Measurements from ENCODE around the gene ANXA2R.
"Not testable (repeated sequence)": the region's sequence is repeated elsewhere in the genome, so short reads cannot be mapped to it uniquely, and the experiment has no call there.

Gene ANXA2R

DNA sequence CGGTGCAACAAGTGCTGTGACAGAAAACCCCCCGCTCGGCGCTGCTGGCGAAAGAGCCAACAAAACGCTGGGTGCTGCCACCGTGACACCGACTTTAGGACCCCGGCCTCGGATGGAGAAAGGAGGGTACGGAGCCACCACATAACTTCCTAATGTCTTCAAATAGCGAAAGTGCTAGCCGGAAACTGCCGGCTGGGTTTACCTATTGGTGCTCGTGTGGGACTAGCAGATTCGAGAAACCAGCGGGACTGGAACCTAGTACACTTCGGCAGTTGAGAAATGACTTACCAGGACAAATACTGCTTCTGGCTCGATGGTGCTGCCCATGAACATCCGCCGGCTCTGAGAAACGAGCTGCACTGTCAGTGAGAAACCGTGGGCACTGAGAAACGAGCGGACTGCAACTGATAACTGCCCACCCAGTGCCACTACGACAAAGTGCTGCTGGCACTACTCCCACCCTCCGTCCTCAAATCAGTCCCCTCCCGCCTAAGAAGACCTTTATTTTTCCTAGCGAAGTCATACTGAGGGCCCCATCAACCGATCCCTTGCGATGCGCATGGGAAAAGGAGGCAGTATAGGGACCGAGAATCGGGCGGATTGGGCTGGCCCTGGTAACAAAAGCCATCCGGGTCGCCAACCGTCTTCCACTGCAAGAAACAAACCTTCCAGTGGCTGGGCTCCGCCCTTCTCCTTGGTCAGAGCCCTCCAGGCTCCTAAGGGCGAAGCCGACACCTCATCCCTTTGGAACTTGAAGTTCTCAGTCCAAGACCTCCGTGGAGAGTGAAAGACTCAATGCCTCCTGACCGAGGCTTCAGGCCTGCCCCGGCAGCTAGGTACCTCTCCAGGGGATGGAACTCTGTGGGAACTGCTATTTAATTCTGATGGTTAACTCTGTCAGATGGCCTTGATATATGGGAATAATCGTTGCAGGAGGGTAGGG lies 27.0 kb upstream of the ANXA2R start:
- DNase-seq (peak; percentile 90), ATAC-seq (peak; percentile 61)
- peak overlapping the region; percentile 99 for H3K27ac Mint-ChIP-seq
- peaks cover 31% of the 10 kb centered on the region for H3K4me1 Mint-ChIP-seq
- peaks cover 14% of the 10 kb centered on the region for H3K36me3 Mint-ChIP-seq (ENCODE audit: low read depth)
- peak overlapping the region; percentile 95 for H3K4me3 Mint-ChIP-seq
- H3K9me3 Mint-ChIP-seq, result no peaks in the 10 kb centered on the region
- no peaks in the 10 kb centered on the region for H3K27me3 Mint-ChIP-seq

DNA sequence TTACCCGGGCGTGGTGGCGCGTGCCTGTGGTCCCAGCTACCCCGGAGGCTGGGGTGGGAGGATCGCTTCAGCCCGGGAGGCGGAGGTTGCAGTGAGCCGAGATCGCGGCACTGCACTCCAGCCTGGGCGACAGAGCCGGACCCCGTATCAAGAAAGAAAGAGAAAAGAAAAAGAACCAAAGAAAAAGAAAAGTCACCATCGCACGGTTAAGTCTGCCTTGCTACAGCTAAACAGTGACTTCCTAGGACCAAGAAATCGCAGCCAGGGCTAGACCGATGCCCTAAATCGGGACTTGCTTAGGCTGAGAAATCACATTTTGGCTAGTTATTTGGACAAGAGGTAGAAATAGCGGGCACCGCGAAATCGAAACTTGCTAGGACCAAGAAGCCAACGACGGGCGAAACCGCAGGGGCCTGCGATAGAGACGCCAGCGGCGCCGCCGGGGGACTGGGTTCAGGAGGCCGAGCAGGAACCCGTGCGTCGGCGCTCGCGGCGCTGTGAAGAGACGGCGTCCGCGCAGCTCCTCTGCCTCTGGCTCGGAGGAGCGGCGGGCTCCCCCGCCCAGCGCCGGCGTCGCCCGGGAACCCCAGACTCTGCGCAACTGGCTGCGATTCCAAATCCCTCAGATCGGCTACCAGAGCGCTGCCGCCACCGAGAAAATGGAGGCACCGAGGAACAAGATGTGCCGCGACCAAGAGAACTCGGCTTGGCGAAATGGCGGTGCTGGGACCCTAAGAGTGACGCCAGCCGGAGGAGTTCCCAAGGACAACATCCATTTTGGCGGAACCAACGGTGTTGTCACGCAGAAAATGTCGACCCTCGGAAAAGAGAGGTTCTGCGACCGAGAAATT lies 26.1 kb upstream of the ANXA2R start:
- ATAC-seq (peak; percentile 48), DNase-seq (peak; percentile 74)
- Mint-ChIP-seq H3K9me3 (no peaks in the 10 kb centered on the region), H3K27ac (peak overlapping the region; percentile 99), H3K4me1 (peaks cover 31% of the 10 kb centered on the region), H3K27me3 (no peaks in the 10 kb centered on the region), H3K36me3 (ENCODE audit: low read depth) (peaks cover 14% of the 10 kb centered on the region), H3K4me3 (peak overlapping the region; percentile 95)

DNA sequence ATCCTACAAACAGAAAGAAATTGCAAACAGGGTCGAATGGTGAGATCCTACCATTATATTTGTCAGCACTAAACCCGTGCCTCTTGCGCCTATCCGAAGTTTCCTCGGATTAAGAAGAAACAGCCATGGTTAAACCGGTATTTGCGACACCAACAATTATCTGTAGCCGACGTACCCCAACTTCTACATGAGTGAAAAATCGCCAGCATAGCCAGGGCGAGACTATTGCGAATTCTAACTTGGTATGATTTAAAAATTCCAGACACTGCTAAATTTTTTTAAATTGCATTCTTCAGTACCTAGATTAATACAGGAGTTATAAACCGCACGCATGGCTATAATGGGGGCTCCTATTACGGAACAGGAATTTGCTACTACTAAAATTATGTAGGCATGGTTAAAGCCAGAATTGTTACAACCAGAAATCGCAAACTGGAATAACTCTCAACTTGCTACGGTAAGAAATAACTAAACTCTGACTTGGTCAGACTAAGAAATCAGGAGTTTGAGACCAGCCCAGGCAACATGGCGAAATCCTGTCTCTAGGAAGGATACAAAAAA lies 25.3 kb upstream of the ANXA2R start:
- DNase-seq (no peak), ATAC-seq (no peak)
- Mint-ChIP-seq H3K27ac (peak overlapping the region; percentile 99), H3K27me3 (no peaks in the 10 kb centered on the region), H3K4me3 (peak overlapping the region; percentile 95), H3K36me3 (ENCODE audit: low read depth) (peaks cover 9% of the 10 kb centered on the region), H3K4me1 (peaks cover 29% of the 10 kb centered on the region), H3K9me3 (no peaks in the 10 kb centered on the region)

DNA sequence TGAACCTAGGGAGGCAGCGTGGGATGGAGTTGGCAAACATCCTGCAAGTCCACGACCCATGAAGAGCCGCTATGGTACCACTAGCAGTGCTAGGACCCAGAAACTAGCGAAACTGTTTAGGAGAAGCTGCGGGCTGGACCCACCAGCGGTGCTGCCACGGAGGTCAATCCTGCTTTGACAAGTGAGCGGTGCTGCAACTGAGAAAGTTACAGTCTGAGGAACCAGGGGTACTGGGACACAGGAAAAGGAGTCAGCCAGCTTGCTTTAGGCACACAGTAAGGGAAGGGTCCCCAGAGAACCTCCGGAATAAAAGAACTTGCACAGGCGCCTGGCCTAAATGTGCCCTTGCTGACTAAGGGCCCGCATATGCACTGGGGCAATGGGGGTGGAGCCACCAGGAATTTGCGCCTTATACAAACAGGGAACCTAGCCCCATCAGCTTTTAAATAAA lies 23.6 kb upstream of the ANXA2R start:
- H3K27ac Mint-ChIP-seq, result no peak overlapping the region
- no peaks in the 10 kb centered on the region for H3K27me3 Mint-ChIP-seq
- ATAC-seq, result no peak
- H3K36me3 Mint-ChIP-seq (ENCODE audit: low read depth), result peaks cover 5% of the 10 kb centered on the region
- H3K9me3 Mint-ChIP-seq, result peaks cover 8% of the 10 kb centered on the region
- H3K4me1 Mint-ChIP-seq, result peaks cover 20% of the 10 kb centered on the region
- DNase-seq, result no peak
- peak overlapping the region; percentile 26 for H3K4me3 Mint-ChIP-seq

DNA sequence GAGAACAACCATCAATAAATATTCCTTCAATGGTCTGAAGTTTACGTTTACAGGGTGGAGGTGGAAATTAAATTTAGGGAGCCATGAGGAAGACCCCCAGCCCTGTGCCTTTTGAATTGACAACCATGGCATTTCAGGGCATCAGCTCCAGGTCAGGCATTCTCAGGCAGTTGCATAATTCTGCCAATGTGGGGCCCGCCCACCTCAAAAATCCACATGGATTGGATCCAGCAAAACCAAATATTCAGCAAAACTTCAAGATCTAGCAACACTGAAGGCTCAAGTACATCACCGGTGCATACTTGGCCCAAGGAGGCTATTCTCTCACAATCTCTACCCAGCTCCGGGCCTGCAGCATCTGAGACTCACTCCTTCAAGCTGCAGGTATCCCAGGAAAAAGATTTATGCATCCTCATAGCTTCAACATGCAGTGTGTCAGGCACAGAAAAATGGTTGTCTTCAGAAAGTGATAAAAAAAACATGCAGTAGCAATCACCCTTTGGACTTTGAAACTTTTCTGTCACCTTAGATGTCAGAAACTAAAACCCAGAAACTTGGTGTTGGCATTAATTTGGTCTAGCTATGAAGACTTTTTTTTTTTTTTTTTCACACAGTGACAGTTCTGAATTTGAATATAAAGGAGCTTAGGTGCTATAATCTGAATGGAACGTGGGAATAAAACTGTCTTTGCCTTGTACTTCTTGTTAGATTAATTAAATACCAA lies 21.4 kb upstream of the ANXA2R start:
- no peaks in the 10 kb centered on the region for H3K27me3 Mint-ChIP-seq
- peaks cover 12% of the 10 kb centered on the region for H3K9me3 Mint-ChIP-seq
- H3K27ac Mint-ChIP-seq, result no peak overlapping the region
- peaks cover 10% of the 10 kb centered on the region for H3K4me1 Mint-ChIP-seq
- no peak for ATAC-seq
- no peak overlapping the region for H3K4me3 Mint-ChIP-seq
- H3K36me3 Mint-ChIP-seq (ENCODE audit: low read depth), result peaks cover 3% of the 10 kb centered on the region
- DNase-seq, result no peak

DNA sequence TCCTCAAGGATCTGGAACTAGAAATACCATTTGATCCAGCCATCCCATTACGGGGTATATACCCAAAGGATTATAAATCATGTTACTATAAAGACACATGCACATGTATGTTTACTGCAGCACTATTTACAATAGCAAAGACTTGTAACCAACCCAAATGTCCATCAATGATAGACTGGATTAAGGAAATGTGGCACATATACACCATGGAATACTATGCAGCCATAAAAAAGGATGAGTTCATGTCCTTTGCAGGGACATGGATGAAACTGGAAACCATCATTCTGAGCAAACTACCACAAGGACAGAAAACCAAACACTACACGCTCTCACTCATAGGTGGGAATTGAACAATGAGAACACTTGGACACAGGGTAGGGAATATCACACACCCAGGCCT lies 19.9 kb upstream of the ANXA2R start:
- H3K27me3 Mint-ChIP-seq, H3K27ac Mint-ChIP-seq, ATAC-seq, DNase-seq, H3K4me3 Mint-ChIP-seq, H3K4me1 Mint-ChIP-seq: not testable (repeated sequence)
- H3K36me3 Mint-ChIP-seq (ENCODE audit: low read depth), result peaks cover 12% of the 10 kb centered on the region
- H3K9me3 Mint-ChIP-seq, result peaks cover 12% of the 10 kb centered on the region

DNA sequence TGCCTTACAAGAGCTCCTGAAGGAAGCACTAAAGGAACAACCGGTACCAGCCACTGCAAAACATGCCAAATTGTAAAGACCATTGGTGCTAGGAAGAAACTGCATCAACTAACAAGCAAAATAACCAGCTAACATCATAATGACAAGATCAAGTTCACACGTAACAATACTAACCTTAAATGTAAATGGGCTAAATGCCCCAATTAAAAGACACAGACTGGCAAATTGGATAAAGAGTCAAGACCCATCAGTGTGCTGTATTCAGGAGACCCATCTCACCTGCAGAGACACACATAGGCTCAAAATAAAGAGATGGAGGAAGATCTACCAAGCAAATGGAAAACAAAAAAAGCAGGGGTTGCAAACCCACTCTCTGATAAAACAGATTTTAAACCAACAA lies 15.0 kb upstream of the ANXA2R start:
- peaks cover 11% of the 10 kb centered on the region for H3K4me1 Mint-ChIP-seq
- ATAC-seq, H3K27me3 Mint-ChIP-seq, DNase-seq, H3K9me3 Mint-ChIP-seq, H3K4me3 Mint-ChIP-seq, H3K27ac Mint-ChIP-seq: not testable (repeated sequence)
- H3K36me3 Mint-ChIP-seq (ENCODE audit: low read depth), result peaks cover 21% of the 10 kb centered on the region

DNA sequence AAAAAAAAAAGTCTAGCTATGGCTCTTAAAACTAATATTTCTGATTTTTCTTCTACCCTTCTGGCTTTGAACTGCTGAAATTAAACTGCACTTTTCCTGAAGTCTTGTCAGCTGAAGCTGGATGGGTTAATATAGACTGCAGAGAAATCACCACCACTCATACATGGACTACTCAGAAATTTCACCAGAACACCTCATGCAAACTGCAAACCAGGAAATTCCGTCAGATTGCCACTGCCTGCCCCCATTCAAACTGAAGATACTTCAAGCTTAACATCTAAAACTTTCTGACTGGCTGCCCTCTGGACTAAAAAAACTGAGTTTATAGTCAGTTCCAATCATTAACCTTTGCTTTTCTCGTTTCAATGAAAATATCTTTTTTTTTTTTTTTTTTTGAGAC lies 11.6 kb upstream of the ANXA2R start:
- Mint-ChIP-seq H3K4me1 (peaks cover 26% of the 10 kb centered on the region), H3K4me3 (no peak overlapping the region), H3K27me3 (no peaks in the 10 kb centered on the region), H3K36me3 (ENCODE audit: low read depth) (peaks cover 18% of the 10 kb centered on the region), H3K27ac (no peak overlapping the region), H3K9me3 (no peaks in the 10 kb centered on the region)
- ATAC-seq, result no peak
- DNase-seq, result no peak

DNA sequence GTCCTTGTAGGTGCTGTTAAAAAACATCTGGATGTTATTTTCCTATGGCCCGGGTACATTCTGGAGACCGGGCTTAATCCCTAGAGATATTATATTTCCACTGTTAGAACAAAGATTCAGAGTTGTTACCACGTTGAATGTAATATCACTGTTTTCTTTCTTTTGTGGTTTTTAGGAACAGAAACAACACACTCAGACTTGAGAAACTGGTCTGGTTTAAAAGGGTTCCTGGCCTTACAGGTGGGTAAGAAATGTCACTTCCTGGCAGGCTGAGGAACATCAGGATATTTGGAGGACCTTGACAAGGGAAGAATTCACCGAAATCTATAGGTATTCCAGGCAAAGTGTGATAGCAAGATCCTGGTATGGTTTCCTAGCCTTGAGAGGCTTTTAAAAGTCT lies 10.3 kb upstream of the ANXA2R start:
- Mint-ChIP-seq H3K27ac (no peak overlapping the region), H3K36me3 (ENCODE audit: low read depth) (peaks cover 14% of the 10 kb centered on the region), H3K9me3 (no peaks in the 10 kb centered on the region), H3K4me3 (no peak overlapping the region), H3K27me3 (no peaks in the 10 kb centered on the region), H3K4me1 (peaks cover 30% of the 10 kb centered on the region)
- ATAC-seq (no peak), DNase-seq (no peak)

DNA sequence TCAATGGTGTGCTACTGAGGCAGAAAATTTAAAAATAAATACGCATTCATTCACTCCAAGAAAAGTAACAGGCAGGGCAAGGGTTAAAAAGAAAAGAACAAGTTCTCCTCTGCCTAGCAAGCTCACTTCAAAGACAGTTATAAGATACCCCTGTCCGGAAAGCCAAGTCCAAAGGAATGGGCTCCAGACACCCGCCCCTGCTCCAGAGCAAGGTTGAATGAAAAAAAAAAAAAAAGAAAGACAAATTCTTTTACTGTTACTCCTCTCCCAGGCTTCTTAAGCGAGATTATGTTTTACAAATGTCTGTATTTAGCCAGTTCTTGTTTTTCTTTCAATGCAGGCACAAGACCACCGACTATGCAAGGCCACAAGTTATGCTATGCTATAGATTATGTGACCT lies 9.1 kb upstream of the ANXA2R start:
- Mint-ChIP-seq H3K4me1 (peaks cover 37% of the 10 kb centered on the region), H3K9me3 (no peaks in the 10 kb centered on the region), H3K4me3 (no peak overlapping the region), H3K27me3 (no peaks in the 10 kb centered on the region), H3K27ac (no peak overlapping the region), H3K36me3 (ENCODE audit: low read depth) (peaks cover 12% of the 10 kb centered on the region)
- DNase-seq (no peak), ATAC-seq (no peak)

DNA sequence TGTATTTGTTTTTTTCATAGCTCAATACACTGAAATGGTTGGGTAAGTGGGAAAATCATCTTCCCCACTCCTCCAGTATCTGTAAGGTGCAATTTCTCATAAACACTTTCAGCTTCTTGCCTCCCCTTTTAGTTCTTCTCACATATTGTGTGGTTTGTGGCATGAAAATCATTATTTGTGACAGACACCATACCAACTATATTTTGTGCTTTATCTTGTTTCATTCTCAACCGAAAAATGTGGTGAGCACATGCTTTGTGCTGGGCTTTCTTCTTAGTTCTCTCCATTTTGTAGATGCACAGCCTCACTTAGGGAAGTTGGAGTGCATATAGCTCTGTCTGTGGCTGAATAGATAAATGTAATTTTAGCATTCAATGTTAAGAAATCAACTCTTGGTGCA lies 6.4 kb upstream of the ANXA2R start:
- Mint-ChIP-seq H3K27ac (no peak overlapping the region), H3K9me3 (no peaks in the 10 kb centered on the region), H3K4me1 (peaks cover 54% of the 10 kb centered on the region), H3K27me3 (no peaks in the 10 kb centered on the region), H3K36me3 (ENCODE audit: low read depth) (peaks cover 4% of the 10 kb centered on the region), H3K4me3 (no peak overlapping the region)
- ATAC-seq (no peak), DNase-seq (no peak)

DNA sequence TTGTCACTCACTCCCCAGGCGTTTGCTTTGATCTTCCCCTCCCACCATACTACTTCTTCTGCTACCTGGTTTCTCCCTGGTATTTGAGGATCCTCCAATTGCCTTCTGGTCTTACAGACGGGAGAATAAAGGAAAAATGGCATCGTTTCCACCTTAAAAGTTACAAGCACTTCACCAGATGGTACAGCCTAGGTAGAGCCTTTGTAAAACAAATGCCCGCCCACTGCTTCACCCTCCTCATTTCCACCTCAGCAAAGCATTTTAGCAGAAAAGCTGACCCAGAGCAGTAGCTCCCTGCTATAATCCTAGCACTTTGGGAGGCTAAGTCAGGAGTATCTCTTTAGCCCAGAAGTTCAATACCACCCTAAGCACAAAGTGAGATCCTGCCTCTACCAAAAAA lies 5.1 kb upstream of the ANXA2R start:
- Mint-ChIP-seq H3K36me3 (ENCODE audit: low read depth) (peaks cover 4% of the 10 kb centered on the region), H3K9me3 (no peaks in the 10 kb centered on the region), H3K27ac (no peak overlapping the region), H3K4me3 (no peak overlapping the region), H3K4me1 (peaks cover 49% of the 10 kb centered on the region), H3K27me3 (no peaks in the 10 kb centered on the region)
- ATAC-seq (no peak), DNase-seq (no peak)

DNA sequence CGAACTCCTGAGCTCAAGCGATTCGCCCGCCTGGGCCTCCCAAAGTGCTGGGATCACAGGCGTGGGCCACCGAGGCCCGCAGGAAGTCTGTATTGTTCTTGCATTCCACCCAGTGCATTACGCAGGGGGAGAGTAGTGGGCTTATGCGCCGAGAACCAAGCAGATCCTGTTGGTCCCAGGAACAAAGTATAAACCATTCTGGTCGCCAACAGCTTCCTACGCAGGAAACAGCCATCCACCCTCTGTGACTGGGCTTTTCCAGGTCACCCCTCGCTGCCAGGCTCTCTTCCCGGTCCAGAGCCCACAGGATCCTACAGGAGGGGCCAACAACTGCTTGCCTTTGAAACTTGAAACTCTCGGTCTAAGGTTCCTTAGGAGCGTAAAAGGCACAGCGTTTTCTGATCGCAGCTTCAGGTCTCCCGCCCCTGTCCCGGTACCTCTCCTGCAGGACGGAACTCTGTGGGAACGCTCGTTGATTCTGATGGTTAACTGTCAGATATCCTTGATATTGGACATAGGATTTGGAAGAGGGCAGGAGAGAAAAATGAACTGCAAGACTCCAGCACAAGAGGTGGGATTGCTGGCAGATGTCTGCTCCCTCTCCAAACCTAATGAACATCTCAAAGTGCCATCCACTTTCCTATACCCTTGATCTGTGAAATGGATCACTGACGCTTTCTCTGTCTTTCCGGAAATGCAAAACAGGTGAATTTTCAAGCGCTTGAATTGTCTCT lies 4.2 kb upstream of the ANXA2R start:
- Mint-ChIP-seq H3K9me3 (no peaks in the 10 kb centered on the region), H3K36me3 (ENCODE audit: low read depth) (peaks cover 4% of the 10 kb centered on the region), H3K27me3 (no peaks in the 10 kb centered on the region), H3K27ac (no peak overlapping the region), H3K4me3 (no peak overlapping the region), H3K4me1 (peaks cover 47% of the 10 kb centered on the region)
- DNase-seq (no peak), ATAC-seq (no peak)

DNA sequence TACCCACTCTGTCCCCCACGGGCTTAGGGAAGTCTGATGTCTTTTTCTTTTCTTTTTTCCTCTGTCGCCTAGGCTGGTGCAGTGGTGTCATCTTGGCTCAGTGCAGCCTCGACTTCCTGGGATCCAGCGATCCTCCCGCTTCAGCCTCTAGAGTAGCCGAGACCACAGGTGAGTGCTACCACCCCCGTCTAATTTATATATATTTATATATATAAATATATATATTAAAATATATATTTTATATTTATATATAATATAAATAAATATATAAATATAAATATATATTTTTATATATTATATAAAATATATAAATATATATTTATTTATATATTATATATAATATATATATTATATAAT lies 3.3 kb upstream of the ANXA2R start:
- peak overlapping the region; percentile 87 for H3K4me3 Mint-ChIP-seq
- H3K27ac Mint-ChIP-seq, result peak overlapping the region; percentile 95
- no peak for DNase-seq
- H3K36me3 Mint-ChIP-seq (ENCODE audit: low read depth), result peaks cover 4% of the 10 kb centered on the region
- no peaks in the 10 kb centered on the region for H3K9me3 Mint-ChIP-seq
- H3K27me3 Mint-ChIP-seq, result no peaks in the 10 kb centered on the region
- ATAC-seq, result no peak
- H3K4me1 Mint-ChIP-seq, result peaks cover 45% of the 10 kb centered on the region

Data from activated naive CD8-positive, alpha-beta T cell treated with anti-CD3 and anti-CD28 coated beads, Interleukin-2, amount 50 U/mL, for 24 hours (primary cell).